ENCODE measurements around the gene PSMG1.
"Not testable (repeated sequence)": the region's sequence is repeated elsewhere in the genome, so short reads cannot be mapped to it uniquely, and the experiment has no call there.

Gene PSMG1

DNA sequence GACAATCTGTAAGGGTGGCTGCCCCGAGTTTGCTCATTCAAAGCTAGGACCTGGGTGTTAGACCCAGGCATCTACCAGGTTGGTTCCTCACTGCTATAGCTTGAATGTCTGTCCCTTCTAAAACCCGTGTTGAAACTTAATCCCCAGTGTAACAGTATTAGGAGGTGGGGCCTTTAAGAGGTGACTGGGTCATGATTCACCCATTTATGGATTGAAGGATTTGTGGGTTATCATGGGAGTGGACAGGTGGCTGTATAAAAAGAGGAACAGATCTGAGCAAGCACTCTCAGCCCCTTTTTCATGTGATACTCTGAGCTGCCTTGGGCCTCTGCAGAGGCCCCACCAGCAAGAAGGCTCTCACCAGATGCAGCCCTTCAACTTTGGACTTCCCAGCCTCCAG lies 29.4 kb downstream of the PSMG1 start:
- DNase-seq, result no peak

DNA sequence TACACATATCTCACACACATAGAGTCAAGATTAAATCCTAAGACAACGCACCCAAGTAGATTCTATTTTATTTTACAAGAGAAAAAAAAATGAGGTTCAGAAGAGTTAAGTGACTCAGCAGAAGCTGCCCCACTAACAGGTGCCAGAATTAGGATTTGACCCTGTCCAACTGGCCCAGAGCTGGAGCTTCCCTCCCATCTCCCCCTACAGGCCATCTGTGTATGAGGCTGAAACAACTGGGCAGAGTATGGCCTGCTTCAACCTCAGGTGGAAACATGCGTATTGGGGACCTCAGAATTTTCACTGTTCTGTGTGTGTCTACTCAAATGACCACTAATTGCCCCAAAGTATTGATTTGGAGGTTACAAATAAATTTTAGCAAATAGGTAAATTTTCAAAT lies 29.9 kb downstream of the PSMG1 start:
- no peak for DNase-seq

DNA sequence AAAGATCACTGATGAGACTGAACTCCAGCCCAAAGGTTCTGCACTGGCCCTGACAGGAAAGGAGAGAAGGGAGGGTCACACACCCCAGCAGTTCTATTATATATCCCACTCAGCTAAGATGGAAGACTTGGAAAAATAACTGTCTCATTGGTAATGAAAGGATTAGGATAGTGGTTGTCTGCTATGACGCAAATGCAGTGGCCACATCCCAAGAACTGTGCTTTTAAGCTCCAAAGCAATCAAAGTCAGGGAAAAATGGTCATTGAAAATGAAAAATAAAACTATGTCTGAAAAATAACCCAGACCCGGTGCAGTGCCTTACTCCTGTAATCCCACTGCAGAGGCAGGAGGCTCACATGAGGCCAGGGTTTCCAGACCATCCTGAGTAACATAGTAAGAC lies 31.0 kb downstream of the PSMG1 start:
- DNase-seq, result no peak

DNA sequence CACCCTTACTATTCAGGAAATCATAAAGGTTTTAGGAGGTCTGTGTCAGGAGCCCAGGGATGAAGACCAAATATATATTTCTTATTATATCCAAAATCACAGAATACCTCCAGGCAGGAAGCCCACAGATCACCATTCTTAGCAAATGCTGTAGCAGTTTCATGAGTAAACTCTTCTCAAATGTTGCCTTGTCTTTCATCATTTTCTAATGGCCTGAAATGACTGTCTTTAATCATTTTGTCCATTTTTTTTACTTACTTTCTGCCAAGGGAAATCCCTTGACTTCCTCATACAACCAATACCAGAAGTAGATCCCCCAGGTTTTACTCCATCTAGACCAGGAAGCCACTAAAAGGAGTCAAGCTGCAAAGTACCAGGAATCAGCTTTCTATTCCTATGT lies 32.4 kb downstream of the PSMG1 start:
- no peak for DNase-seq

DNA sequence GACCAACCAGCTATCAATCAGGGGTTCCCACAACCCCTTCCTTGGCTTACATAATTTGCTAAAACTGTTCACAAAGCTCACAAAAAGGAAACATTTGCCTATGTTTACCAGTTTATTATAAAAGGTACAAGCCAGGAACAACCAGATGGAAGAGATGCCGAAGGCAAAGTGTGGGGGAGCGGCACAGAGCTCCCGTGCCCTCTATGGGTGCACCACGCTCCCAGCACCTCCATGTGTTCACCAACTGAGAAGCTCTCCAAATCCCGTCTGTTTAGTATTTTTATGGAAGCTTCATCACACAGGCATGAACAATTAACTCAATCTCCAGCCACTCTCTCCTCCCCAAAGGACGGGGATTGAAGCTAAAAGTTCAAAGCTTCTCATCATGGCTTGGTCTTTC lies 32.9 kb downstream of the PSMG1 start:
- no peak for DNase-seq

DNA sequence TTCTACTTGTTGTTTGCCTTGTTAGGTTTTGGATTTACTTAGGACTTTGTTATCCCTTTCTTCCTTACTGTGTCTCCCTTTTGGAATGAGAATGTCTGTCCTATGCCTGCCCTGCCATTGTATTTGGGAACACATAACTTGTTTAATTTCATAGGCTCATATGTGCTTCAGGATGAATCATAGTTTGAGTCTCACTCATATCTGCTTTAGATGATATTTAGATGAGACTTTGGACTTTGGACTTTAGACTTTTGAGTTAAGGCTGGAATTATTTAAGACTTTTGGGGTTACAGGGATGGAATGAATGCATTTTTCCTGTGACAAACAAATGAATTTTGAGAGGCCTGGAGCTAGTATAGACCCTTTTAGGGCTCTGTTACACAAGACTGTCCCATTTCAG lies 33.4 kb downstream of the PSMG1 start:
- no peak for DNase-seq

DNA sequence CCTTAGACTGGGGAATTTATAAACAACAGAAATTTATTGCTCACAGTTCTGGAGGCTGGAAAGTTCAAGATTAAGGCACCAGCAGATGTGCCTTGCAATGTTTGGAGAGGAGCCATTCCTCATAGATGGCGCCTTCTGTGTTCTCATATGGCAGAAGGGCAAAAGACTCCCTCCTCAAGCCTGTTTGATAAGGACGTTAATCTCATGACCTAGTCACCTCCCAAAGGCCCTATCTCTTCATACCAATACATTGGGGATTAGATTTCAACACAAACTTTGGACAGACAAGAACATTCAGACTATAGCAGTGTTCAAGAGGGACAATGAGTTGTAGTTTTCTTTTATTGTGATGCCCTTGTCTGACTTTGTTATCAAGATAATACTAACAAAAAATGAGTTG lies 34.3 kb downstream of the PSMG1 start:
- no peak for DNase-seq

DNA sequence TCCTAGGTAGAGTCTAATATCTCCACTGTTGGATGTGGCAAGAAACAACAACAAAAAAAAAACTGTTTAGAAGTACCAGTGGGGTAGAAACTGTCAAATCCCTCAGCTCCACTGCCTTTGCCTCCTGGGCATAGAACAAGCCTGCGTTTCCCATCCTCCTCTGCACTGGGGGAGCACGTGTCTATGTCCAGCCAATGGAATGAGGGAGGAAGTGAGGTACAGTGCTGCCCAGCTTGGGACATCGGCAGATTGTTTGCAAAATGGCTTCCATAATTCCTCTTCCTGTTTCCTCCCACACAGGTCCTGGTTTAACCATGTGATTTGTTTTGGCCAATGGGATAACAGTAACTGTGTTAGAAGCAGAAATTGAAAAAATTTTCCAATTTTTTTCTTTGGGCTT lies 39.1 kb downstream of the PSMG1 start:
- DNase-seq, result no peak

DNA sequence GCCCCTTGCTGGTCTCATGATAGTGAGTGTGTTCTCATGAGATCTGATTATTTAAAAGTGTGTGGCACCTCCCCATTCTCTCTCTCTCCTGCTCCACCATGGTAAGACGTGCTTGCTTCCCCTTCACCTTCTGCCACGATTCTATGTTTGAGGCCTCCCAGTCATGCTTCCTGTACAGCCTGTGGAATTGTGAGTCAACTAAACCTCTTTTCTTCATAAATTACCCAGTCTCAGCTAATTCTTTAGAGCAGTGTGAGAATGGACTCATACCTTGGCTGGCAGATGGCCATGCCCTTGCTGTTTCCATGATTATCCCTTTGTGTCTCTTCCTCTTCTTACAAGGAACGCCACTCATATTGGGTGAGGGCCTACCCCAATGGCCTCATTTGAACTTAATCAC lies 40.3 kb downstream of the PSMG1 start:
- DNase-seq, result no peak

DNA sequence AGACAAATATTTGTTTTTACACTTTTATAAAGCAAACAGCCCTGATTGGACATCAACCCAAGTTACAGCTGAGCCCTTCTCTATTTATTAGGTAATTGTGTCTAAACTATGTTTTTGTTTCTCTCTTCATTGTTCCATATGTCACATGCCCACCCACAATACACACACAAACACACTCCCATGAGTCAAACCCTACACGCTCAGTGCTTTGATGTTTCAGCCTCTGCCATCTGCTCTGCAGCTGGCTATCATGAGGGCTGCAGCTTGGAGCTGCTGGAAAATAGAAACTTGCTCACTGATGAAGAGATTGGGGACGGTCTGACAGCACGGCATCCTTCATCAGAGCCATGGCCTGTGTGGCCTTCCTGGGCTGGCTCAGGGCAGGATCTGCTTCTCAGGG lies 41.7 kb downstream of the PSMG1 start:
- no peak for DNase-seq

DNA sequence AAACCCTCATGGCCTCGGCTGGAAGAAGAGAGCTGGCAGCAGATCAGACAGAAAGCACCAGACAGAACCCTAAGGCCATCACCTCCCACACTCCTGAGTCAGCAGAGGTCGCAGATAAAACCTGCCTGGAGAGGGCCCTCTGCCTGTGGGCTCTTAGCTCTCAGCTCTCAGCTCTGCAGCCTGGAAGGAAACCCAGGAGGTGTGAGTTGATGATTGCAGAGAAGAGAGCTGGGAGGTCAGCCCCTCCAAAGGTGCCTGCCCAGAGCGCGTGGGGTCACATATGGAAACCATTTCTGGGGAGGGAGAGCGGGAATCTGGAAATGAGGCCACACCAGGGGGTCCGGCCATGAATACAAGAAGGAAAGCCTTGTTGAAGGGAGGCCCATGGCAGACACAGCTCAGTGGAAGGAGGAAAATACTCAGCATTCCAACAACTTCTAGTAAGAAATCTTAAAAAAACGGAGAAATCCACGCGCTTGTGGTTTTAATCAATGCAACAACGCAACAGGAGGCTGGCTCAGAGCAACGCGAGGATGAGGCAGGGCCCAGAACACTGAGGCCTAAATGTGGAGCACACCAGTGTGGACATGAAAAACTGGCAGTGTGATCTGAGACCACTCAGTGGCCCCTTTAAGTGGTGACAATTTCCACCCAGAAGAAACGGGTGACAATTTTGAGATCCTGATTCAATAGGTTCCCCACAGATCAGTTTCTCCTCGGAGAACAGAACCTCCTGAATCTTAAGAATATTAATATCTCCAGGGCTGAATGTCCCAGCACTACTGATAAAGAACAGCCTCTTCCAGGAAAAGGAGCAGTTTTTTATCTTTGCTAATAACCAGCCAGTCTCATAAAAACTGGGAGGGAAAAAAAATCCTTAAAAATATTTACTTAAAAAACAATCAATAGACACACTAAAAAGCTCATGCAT lies 45.7 kb downstream of the PSMG1 start:
- no peak for DNase-seq

DNA sequence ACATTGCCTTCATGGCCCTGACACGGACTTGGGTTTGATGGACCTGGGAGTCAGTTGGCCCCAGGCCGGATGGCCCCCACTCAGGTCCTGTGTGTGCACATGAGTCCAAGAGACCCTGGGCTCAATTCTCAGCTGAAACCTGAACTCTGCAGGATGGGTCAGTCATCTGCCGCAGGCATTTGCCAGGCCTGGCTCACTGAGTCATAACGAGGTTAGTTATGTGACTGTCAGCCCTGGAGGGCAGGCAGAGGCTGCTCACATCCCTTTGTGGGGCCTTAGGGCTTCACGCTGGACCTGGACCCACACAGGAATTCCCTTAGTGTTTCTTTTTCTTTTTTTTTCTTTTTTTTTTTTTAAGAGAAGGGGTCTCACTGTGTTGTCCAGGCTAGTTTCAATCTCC lies 46.5 kb downstream of the PSMG1 start:
- no peak for DNase-seq

DNA sequence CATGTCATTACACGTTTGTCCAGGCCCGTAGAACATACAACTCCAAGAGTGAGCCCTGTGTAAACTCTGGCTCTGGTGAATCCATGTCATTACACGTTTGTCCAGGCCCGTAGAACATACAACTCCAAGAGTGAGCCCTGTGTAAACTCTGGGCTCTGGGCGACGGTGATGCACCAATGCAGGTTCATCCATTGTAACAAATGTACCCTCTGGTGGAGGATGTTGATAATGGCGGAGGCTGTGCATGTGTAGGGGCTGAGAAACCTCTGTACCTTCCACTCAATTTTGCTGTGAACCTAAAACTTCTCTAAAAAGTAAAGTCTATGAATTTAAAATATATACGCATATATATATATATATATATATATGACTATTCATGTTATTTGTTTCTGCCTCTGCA lies 47.1 kb downstream of the PSMG1 start:
- not testable (repeated sequence) for DNase-seq

DNA sequence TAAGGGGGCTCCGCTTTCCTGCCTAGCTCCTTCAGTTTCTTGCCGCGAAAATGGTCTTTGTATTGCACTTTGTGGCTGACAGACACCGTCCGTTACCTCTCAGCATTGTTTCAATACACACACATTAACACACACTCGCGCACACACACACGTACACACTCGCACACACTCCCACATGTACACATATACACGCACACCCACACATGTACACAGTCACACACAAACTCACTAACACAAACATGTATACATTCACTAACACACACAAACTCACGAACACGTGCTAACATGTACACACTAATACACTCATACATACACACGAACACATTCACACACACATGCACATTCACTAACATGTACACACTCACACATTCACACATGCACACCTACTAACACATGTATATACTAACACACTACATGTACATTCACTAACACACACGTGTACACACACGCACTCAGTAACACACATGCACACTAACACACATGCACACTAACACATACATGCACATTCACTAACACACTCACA lies 48.9 kb downstream of the PSMG1 start:
- no peak for DNase-seq

DNA sequence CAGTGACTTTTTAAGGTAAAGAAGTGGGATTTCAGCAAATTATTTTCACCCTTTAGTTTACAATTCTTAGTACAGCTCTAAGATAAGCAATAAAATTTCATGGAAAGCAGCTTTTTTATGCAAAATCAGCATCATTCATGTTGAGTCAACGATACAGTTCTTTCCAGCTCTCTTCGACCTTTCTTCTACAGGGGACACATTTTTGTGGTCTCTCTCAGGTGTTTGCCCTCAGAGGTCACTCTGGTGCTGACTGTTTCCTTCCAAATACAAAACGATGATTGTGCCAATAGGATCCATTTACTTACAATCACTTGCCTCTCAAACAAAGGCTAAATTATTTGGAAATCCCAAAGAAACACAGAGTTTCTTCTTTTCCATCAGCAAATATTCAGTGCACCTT lies 51.0 kb downstream of the PSMG1 start:
- DNase-seq, result no peak

DNA sequence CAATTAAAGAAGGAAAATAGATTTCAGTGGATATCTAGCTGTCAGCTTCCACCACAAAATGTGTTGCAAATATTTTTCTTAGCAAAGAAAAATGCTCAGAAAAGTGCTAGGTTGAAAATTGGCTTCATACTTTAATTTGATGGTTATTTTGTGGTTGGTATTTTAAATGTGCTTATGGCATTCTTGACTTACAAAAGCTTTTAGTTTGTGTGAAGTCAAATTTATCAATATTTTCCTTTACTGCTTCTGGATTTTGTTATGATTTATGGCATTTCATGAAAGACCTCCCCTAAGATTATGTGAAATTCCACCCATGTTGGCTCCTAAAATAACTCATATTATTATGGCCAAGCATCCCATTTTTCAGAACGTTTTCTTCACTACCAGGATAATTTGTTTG lies 51.5 kb downstream of the PSMG1 start:
- no peak for DNase-seq

DNA sequence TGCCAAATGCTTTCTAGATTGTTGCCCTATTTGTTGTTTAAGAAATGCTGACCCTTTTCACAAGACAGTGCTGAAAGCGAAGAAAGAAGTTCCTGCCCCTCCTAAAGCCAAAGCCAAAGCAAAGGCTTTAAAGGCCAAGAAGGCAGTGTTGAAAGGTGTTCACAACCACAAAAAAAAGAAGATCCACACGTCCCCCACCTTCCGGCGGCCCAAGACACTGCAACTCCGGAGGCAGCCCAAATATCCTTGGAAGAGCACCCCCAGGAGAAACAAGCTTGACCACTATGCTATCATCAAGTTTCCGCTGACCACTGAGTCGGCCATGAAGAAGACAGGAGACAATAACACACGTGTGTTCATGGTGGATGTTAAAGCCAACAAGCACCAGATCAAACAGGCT lies 55.7 kb downstream of the PSMG1 start:
- no peak for DNase-seq

DNA sequence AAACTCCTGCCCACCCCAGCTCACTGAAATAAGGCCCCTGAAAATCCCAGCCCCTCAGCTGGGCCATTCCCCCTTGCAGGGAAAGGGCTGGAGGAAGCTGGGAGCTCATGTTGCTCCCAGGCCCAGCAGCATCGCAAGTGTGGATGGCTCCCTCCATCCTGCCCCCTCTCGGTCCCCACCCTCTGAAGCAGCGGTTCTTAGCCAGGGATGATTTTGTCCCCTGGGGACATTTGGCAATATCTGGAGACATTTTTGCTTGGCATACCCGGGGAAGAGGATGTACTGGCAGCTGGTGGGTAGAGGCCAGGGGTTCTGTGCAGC lies 56.8 kb downstream of the PSMG1 start:
- DNase-seq, result no peak

DNA sequence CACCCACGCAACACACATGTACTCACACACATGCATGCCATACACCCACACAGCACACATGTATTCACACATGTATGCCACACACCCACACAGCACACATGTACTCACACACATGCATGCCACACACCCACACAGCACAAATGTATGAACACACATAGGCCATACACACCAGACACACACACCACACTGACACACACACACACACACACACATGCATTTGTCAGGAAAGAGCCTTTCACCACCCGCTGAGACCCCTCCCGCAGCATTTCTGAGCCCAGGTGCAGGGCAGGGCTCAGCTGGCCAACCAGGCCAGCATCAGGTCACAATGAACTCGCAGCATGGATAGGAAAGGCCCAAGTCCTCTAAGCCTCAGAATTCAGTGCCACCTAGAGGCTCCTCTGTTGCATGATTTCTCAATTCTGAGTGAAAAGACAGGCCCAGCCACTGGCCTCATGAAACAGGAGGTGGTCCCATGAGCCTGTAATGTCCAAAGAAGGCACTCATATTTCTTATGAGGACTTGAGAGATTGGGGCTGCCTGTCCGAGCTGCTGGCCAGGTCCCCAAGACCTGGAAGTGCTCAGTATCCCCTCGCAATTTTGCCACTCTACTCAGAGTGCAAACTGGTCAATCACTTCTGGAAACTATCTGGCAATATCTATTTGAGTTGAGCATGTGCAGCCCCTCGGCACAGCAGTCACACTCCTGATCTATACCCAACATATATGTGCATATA lies 57.3 kb downstream of the PSMG1 start:
- no peak for DNase-seq

All from activated naive CD4-positive, alpha-beta T cell (primary cell).